GM12878 (cell line): ENCODE data around the gene SYTL5. TPM values are rescaled to one million over a fixed set of nuclear protein-coding genes. Genes with fewer than 3 reads are reported as not detected.

Experiments
- ATAC-seq: fragments of 200-7000 bp; cut with Tn5 transposase; 3 replicates; pipeline ENCODE4 v1.9.1; 2020; ENCODE audit warnings: mild to moderate bottlenecking, moderate library complexity
- BruUV-seq: library from RNA; stranded (reverse); fragments of 400-500 nt; replicated peaks from 2 replicates; lab custom pipeline; 2021; lab: Mats Ljungman, UMichigan
- CTCF ChIA-PET: fragments of 300-600 bp; sonication (Branson Sonifier 250); formaldehyde crosslinking; extraction: SDS; loops from one replicate; lab custom pipeline; 2021; ENCODE audit warnings: inconsistent platforms; lab: Yijun Ruan, JAX
- POLR2A ChIA-PET: fragments of 350-600 bp; formaldehyde crosslinking; extraction: SDS; loops from one replicate; lab custom pipeline; 2021; ENCODE audit warnings: inconsistent platforms; lab: Charles Lee
- RAD21 ChIA-PET: fragments of 300-600 bp; sonication (Branson Sonifier 250); formaldehyde crosslinking; loops from one replicate; lab custom pipeline; 2023; ENCODE audit warnings: antibody characterized with exemption; ENCODE audit not compliant: unreplicated experiment; lab: Charles Lee
- SMC1A ChIA-PET: fragments of 300-600 bp; sonication (Branson Sonifier 250); formaldehyde crosslinking; loops from one replicate; lab custom pipeline; 2023; ENCODE audit not compliant: unreplicated experiment, uncharacterized antibody; lab: Charles Lee
- DNase-seq: peaks from one replicate; pipeline ENCODE4 v3.0.0-alpha.2; 2011; ENCODE audit warnings: low read depth, low spot score
- FAIRE-seq: peaks from 3 replicates; lab custom pipeline; 2011; peaks lifted over from hg19 to GRCh38; lab: Jason Lieb, UNC
- H2AFZ ChIP-seq: 2 replicates; pipeline ENCODE4 v1.6.0; 2011; ENCODE audit warnings: low read depth, low read length, control low read depth; ENCODE audit not compliant: control insufficient read depth
- H3K27ac ChIP-seq: 2 replicates; pipeline ENCODE4 v1.5.1; 2011; ENCODE audit warnings: control low read depth; ENCODE audit not compliant: control insufficient read depth, insufficient read depth
- H3K27me3 ChIP-seq, 2 experiments: replicated peaks in 1 of 2; 2 replicates each; pipeline versions ENCODE4 v1.6.0 to v1.6.1; 2011; ENCODE audit warnings: low read length in 1 of 2; ENCODE audit not compliant: control insufficient read depth in 2 of 2, insufficient read depth in 2 of 2
- H3K36me3 ChIP-seq, 2 experiments: 2 replicates each; pipeline ENCODE4 v1.5.1; 2011; ENCODE audit warnings: low read length in 1 of 2; ENCODE audit not compliant: control insufficient read depth in 2 of 2, insufficient read depth in 2 of 2
- H3K4me1 ChIP-seq: 2 replicates; pipeline ENCODE4 v1.6.1; 2011; ENCODE audit warnings: mild to moderate bottlenecking, low read length, moderate library complexity, mixed read lengths; ENCODE audit not compliant: control insufficient read depth, insufficient read depth
- H3K4me2 ChIP-seq: 2 replicates; pipeline ENCODE4 v1.6.0; 2011; ENCODE audit warnings: control low read depth; ENCODE audit not compliant: control insufficient read depth, insufficient read depth
- H3K4me3 ChIP-seq: fragments of 200-600 bp; sonication (generic); 2 replicates; pipeline ENCODE4 v1.5.1; 2016
- H3K79me2 ChIP-seq: 2 replicates; pipeline ENCODE4 v1.6.0; 2011; ENCODE audit warnings: low read length; ENCODE audit not compliant: control insufficient read depth, insufficient read depth
- H3K9ac ChIP-seq: 2 replicates; pipeline ENCODE4 v1.8.0; 2011; ENCODE audit warnings: low read length, control low read depth, mixed read lengths; ENCODE audit not compliant: control insufficient read depth, insufficient read depth
- H3K9me3 ChIP-seq: replicated peaks from 3 replicates; pipeline ENCODE4 v1.5.1; 2011; ENCODE audit warnings: mild to moderate bottlenecking, low read length; ENCODE audit not compliant: control insufficient read depth, insufficient read depth
- H4K20me1 ChIP-seq: 2 replicates; pipeline ENCODE4 v1.6.0; 2011; ENCODE audit not compliant: control insufficient read depth, insufficient read depth
- CEBPB ChIP-seq, 2 experiments: fragments of 150-350 bp in 1 of 2; IDR thresholded peaks; 2 replicates each; pipeline ENCODE4 v1.6.1; 2012 to 2014; ENCODE audit warnings: low read depth in 2 of 2, low read length in 2 of 2, borderline replicate concordance in 1 of 2, inconsistent platforms in 1 of 2
- JUNB ChIP-seq: IDR thresholded peaks from 2 replicates; pipeline ENCODE4 v1.6.1; 2016; ENCODE audit warnings: antibody characterized with exemption, mild to moderate bottlenecking
- KAT2A ChIP-seq: conservative IDR thresholded peaks from 2 replicates; pipeline ENCODE4 v1.6.1; 2011; ENCODE audit warnings: low read depth, low read length; ENCODE audit not compliant: control insufficient read depth
- NFIC ChIP-seq: IDR thresholded peaks from 2 replicates; pipeline ENCODE4 v1.6.1; 2012; ENCODE audit warnings: low read depth, mild to moderate bottlenecking, inconsistent platforms, low read length, moderate library complexity
- NFYB ChIP-seq: IDR thresholded peaks from 2 replicates; pipeline ENCODE4 v1.6.1; 2011; ENCODE audit warnings: low read depth, mild to moderate bottlenecking, low read length, improper control_type of control experiment, moderate library complexity; ENCODE audit not compliant: insufficient read depth
- PAX5 ChIP-seq: IDR thresholded peaks from 2 replicates; pipeline ENCODE4 v1.6.1; 2011; ENCODE audit warnings: low read depth, low read length, borderline replicate concordance
- RBBP5 ChIP-seq: fragments of 200-600 bp; sonication (generic); conservative IDR thresholded peaks from 2 replicates; pipeline ENCODE4 v1.6.1; 2016
- SKIL ChIP-seq: fragments of 450-650 bp; IDR thresholded peaks from 2 replicates; pipeline ENCODE4 v1.6.1; 2017; ENCODE audit warnings: mild to moderate bottlenecking, low read depth, inconsistent platforms; ENCODE audit not compliant: poor library complexity, severe bottlenecking
- SPI1 ChIP-seq: IDR thresholded peaks from 2 replicates; pipeline ENCODE4 v1.6.1; 2011; ENCODE audit warnings: low read depth, mild to moderate bottlenecking, low read length, moderate library complexity, borderline replicate concordance; ENCODE audit not compliant: insufficient read depth
- TCF3 ChIP-seq: IDR thresholded peaks from 2 replicates; pipeline ENCODE4 v1.6.1; 2012; ENCODE audit warnings: low read depth, mild to moderate bottlenecking, low read length, borderline replicate concordance; ENCODE audit not compliant: insufficient read depth
- ZNF24 ChIP-seq: fragments of 450-650 bp; IDR thresholded peaks from 2 replicates; pipeline ENCODE4 v1.6.1; 2017; ENCODE audit warnings: antibody characterized with exemption, mild to moderate bottlenecking
- ZNF384 ChIP-seq: IDR thresholded peaks from 2 replicates; pipeline ENCODE4 v1.6.1; 2012; ENCODE audit warnings: low read depth, mild to moderate bottlenecking, low read length, improper control_type of control experiment, borderline replicate concordance
- in situ Hi-C: fragments of 300-500 bp; cut with MboI; formaldehyde crosslinking; loops from 9 replicates; pipeline ENCODE4 v1.14.3; 2018; ENCODE audit warnings: mixed read lengths
- intact Hi-C: fragments of 100-400 bp; cut with micrococcal nuclease; formaldehyde crosslinking; loops from one replicate; pipeline ENCODE4 v1.14.2; 2022; ENCODE audit not compliant: unreplicated experiment
- polyA plus RNA-seq, 11 experiments: library from polyadenylated mRNA; depleted of rRNA in 4 of 11; unstranded in 6 of 11; stranded (reverse) in 5 of 11; fragments of >200 nt; fragmentation: Nextera tagmentation in 4 of 11; fragmentation: Illumina TruSeq in 1 of 11; extraction: Ambion mirVana in 4 of 11; extraction: Trizol in 1 of 11; gene quantifications; 1 replicate in 1 of 11; 2 replicates in 10 of 11; pipeline versions ENCODE4 v1.2.1 to v1.2.3, GENCODE V29; 2011 to 2016; ENCODE audit warnings: inconsistent platforms in 2 of 11, missing spikeins in 2 of 11, low read depth in 1 of 11
- total RNA-seq, 4 experiments: library from RNA; depleted of rRNA in 3 of 4; stranded (reverse); fragments of >200 nt in 3 of 4; fragmentation: Illumina TruSeq in 1 of 4; extraction: Trizol in 1 of 4; gene quantifications; 2 replicates each; pipeline versions ENCODE4 v1.2.1 to v1.2.3, GENCODE V29; 2013 to 2021
- TF ChIP-seq, protein P1 (sequence below): IDR thresholded peaks from 2 replicates; pipeline ENCODE4 v1.6.1; 2011; ENCODE audit warnings: borderline replicate concordance, low read depth, mild to moderate bottlenecking, moderate library complexity, mixed read lengths, low read length; ENCODE audit not compliant: insufficient read depth; ENCODE audit errors: extremely low read length
- TF ChIP-seq, protein P2 (sequence below): IDR thresholded peaks from 2 replicates; pipeline ENCODE4 v1.6.1; 2012; ENCODE audit warnings: low read depth, low read length, improper control_type of control experiment
- TF ChIP-seq, protein P3 (sequence below): IDR thresholded peaks from 2 replicates; pipeline ENCODE4 v1.6.1; 2012; ENCODE audit warnings: low read depth, low read length, improper control_type of control experiment

SYTL5 gene
- total and polyA plus RNA-seq, 10 of the 15 experiments (the other 5 are each of a cell fraction or from before 2014, with no cell fraction given): 0.01 to 0.20 (median 0.04) TPM; not detected in 3

GRCh38 chrX:38079463-38079862, 73.1 kb downstream of the SYTL5 start:
- H2AFZ ChIP-seq: no peak overlapping the region
- POLR2A ChIA-PET: no interaction called here
- no peaks in the 10 kb centered on the region for H3K4me1 ChIP-seq
- no peak for ATAC-seq
- no TSS peak for BruUV-seq
- RAD21 ChIA-PET: no interaction called here
- no peak for DNase-seq
- H3K9me3 ChIP-seq: no peaks in the 10 kb centered on the region
- no peak for FAIRE-seq
- no peaks in the 10 kb centered on the region for H3K79me2 ChIP-seq
- H3K27me3 ChIP-seq: no peaks in the 10 kb centered on the region
- CTCF ChIA-PET: interaction anchor here (1.0 to 2.8 kb wide), 2 partner anchors 87 to 434 kb away, joined by 3 to 18 read pairs; no protein-coding TSS in a partner anchor
- in situ Hi-C loops: no loop called here
- no peak overlapping the region for H3K4me3 ChIP-seq
- no peak overlapping the region for H3K4me2 ChIP-seq
- intact Hi-C loops: no loop called here
- no peak for TF ChIP-seq NFIC
- TF ChIP-seq, protein P1, sequence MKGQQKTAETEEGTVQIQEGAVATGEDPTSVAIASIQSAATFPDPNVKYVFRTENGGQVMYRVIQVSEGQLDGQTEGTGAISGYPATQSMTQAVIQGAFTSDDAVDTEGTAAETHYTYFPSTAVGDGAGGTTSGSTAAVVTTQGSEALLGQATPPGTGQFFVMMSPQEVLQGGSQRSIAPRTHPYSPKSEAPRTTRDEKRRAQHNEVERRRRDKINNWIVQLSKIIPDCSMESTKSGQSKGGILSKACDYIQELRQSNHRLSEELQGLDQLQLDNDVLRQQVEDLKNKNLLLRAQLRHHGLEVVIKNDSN: no peak
- no peak for TF ChIP-seq ZNF24
- no peak for TF ChIP-seq TCF3
- TF ChIP-seq KAT2A: no peak
- TF ChIP-seq, protein P2, sequence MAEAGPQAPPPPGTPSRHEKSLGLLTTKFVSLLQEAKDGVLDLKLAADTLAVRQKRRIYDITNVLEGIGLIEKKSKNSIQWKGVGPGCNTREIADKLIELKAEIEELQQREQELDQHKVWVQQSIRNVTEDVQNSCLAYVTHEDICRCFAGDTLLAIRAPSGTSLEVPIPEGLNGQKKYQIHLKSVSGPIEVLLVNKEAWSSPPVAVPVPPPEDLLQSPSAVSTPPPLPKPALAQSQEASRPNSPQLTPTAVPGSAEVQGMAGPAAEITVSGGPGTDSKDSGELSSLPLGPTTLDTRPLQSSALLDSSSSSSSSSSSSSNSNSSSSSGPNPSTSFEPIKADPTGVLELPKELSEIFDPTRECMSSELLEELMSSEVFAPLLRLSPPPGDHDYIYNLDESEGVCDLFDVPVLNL: no peak
- TF ChIP-seq JUNB: no peak
- TF ChIP-seq SPI1: no peak
- TF ChIP-seq, protein P3, sequence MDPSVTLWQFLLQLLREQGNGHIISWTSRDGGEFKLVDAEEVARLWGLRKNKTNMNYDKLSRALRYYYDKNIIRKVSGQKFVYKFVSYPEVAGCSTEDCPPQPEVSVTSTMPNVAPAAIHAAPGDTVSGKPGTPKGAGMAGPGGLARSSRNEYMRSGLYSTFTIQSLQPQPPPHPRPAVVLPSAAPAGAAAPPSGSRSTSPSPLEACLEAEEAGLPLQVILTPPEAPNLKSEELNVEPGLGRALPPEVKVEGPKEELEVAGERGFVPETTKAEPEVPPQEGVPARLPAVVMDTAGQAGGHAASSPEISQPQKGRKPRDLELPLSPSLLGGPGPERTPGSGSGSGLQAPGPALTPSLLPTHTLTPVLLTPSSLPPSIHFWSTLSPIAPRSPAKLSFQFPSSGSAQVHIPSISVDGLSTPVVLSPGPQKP: no peak
- TF ChIP-seq PAX5: no peak
- TF ChIP-seq ZNF384: no peak
- TF ChIP-seq RBBP5: no peak
- TF ChIP-seq NFYB: no peak
- no peak for TF ChIP-seq SKIL
- no peak for TF ChIP-seq CEBPB (IDR thresholded peaks at IDR 0.05; ENCODE audit: borderline replicate concordance in 1 of 2, low read depth in 2 of 2, low read length in 2 of 2)
- H3K27ac ChIP-seq: no peak overlapping the region
- no peak overlapping the region for H3K9ac ChIP-seq
- no peaks in the 10 kb centered on the region for H3K36me3 ChIP-seq
- SMC1A ChIA-PET: interaction anchor here (0.6 to 0.7 kb wide), 2 partner anchors 87 to 88 kb away, joined by 3 read pairs; no protein-coding TSS in a partner anchor
- H4K20me1 ChIP-seq: no peaks in the 10 kb centered on the region
